ENCODE data around the gene PAX6.

GRCh38 chr11:31814176-31814868, 3.2 kb upstream of the PAX6 start:
- TF ChIP-seq CSRNP3 (CRISPR knock-in tag; IDR thresholded peaks at IDR 0.05), result no peak
- TF ChIP-seq SNAI2 (CRISPR knock-in tag; IDR thresholded peaks at IDR 0.05), result no peak
- no peak for TF ChIP-seq RARB (CRISPR knock-in tag; IDR thresholded peaks at IDR 0.05)
- TF ChIP-seq GLIS3 (CRISPR knock-in tag; IDR thresholded peaks at IDR 0.05), result no peak
- TF ChIP-seq, protein P1, sequence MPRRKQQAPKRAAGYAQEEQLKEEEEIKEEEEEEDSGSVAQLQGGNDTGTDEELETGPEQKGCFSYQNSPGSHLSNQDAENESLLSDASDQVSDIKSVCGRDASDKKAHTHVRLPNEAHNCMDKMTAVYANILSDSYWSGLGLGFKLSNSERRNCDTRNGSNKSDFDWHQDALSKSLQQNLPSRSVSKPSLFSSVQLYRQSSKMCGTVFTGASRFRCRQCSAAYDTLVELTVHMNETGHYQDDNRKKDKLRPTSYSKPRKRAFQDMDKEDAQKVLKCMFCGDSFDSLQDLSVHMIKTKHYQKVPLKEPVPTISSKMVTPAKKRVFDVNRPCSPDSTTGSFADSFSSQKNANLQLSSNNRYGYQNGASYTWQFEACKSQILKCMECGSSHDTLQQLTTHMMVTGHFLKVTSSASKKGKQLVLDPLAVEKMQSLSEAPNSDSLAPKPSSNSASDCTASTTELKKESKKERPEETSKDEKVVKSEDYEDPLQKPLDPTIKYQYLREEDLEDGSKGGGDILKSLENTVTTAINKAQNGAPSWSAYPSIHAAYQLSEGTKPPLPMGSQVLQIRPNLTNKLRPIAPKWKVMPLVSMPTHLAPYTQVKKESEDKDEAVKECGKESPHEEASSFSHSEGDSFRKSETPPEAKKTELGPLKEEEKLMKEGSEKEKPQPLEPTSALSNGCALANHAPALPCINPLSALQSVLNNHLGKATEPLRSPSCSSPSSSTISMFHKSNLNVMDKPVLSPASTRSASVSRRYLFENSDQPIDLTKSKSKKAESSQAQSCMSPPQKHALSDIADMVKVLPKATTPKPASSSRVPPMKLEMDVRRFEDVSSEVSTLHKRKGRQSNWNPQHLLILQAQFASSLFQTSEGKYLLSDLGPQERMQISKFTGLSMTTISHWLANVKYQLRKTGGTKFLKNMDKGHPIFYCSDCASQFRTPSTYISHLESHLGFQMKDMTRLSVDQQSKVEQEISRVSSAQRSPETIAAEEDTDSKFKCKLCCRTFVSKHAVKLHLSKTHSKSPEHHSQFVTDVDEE (CRISPR knock-in tag; IDR thresholded peaks at IDR 0.05), result no peak
- no peak for TF ChIP-seq ZFP30 (CRISPR knock-in tag; IDR thresholded peaks at IDR 0.05)
- no peak for TF ChIP-seq ZNF8 (CRISPR knock-in tag; IDR thresholded peaks at IDR 0.05)
- TF ChIP-seq ARNTL (CRISPR knock-in tag; IDR thresholded peaks at IDR 0.05; ENCODE audit: borderline replicate concordance, low read depth), result no peak
- TF ChIP-seq CSDC2 (CRISPR knock-in tag; IDR thresholded peaks at IDR 0.05), result no peak
- no peak for TF ChIP-seq ZNF70 (CRISPR knock-in tag; IDR thresholded peaks at IDR 0.05)
- no peak for TF ChIP-seq PATZ1 (CRISPR knock-in tag; IDR thresholded peaks at IDR 0.05; ENCODE audit: borderline replicate concordance)
- no peak for TF ChIP-seq ZFP3 (CRISPR knock-in tag; IDR thresholded peaks at IDR 0.05)
- no peak for TF ChIP-seq OSR1 (CRISPR knock-in tag; IDR thresholded peaks at IDR 0.05)
